Measurements from ENCODE around the gene TIGAR.

DNA sequence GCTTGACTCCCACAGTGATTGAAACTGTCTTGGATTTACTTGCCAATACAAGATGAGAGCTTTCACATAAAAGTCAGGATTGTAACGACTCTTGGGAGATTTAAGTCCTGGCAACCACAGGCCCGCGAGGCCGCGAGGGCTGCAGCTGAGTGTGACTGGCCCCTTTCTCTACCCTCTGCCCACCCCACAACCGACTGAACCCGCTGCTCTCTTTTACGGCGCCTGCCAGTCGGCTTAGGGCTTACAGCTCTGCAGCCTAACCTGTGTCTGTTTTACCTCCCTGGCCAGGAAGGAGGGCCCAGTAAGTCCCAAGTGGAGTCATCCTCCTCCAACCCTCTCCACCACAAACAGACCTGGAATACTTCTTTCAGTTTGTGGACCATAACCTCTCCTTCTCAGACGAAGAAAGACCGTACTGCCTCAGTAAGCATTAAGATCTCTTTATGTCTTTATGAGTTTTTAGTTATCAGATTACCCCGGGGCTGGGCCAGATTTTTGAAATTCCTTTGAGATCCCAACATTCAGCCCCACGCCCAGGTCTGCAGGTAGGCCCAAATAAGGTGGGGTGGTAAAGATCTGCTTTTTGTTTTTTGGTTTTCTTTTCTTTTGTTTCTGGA is 12.6 kb upstream of the TIGAR start:
- TF ChIP-seq GATA2 (IDR thresholded peaks at IDR 0.05; ENCODE audit: low read depth, low read length) (no peak), GATA3 (IDR thresholded peaks at IDR 0.05; ENCODE audit: low read depth, low read length) (no peak)

All from SH-SY5Y (cell line).